SJCRH30 (cell line): ENCODE measurements around the gene SPECC1. TPM values are rescaled to one million over a fixed set of nuclear protein-coding genes. Genes with fewer than 3 reads are reported as not detected.
"Not testable (repeated sequence)": the region's sequence is repeated elsewhere in the genome, so short reads cannot be mapped to it uniquely, and the experiment has no call there.

Experiments used
- DNase-seq, 2 experiments: peaks; one replicate each; pipeline ENCODE4 v3.0.0-alpha.2; 2015 to 2020
- H3K27ac ChIP-seq: fragments of 250-450 bp; sonication (Bioruptor Pico); 2 replicates; pipeline ENCODE4 v1.5.1; 2020; ENCODE audit warnings: mild to moderate bottlenecking, moderate library complexity
- H3K27me3 ChIP-seq: fragments of 250-450 bp; sonication (Bioruptor Pico); 2 replicates; pipeline ENCODE4 v1.5.1; 2020; ENCODE audit warnings: mild to moderate bottlenecking, moderate library complexity
- H3K36me3 ChIP-seq: fragments of 250-450 bp; sonication (Bioruptor Pico); 2 replicates; pipeline ENCODE4 v1.5.1; 2020; ENCODE audit warnings: mild to moderate bottlenecking, moderate library complexity
- H3K4me1 ChIP-seq: fragments of 250-450 bp; sonication (Bioruptor Pico); 2 replicates; pipeline ENCODE4 v1.5.1; 2020; ENCODE audit warnings: mild to moderate bottlenecking, moderate library complexity
- H3K4me3 ChIP-seq: fragments of 250-450 bp; sonication (Bioruptor Pico); 2 replicates; pipeline ENCODE4 v1.5.1; 2020; ENCODE audit warnings: mild to moderate bottlenecking, moderate library complexity
- H3K9me3 ChIP-seq: fragments of 250-450 bp; sonication (Bioruptor Pico); replicated peaks from 2 replicates; pipeline ENCODE4 v1.5.1; 2020; ENCODE audit warnings: mild to moderate bottlenecking, moderate library complexity
- total RNA-seq: library from RNA; depleted of rRNA; stranded (reverse); fragments of >200 nt; shearing (Covaris generic); gene quantifications from 2 replicates; pipeline ENCODE4 v1.2.3, GENCODE V29; 2014

SPECC1 gene
- total RNA-seq, 1 experiment from 2014 or later, result 167 TPM

DNA sequence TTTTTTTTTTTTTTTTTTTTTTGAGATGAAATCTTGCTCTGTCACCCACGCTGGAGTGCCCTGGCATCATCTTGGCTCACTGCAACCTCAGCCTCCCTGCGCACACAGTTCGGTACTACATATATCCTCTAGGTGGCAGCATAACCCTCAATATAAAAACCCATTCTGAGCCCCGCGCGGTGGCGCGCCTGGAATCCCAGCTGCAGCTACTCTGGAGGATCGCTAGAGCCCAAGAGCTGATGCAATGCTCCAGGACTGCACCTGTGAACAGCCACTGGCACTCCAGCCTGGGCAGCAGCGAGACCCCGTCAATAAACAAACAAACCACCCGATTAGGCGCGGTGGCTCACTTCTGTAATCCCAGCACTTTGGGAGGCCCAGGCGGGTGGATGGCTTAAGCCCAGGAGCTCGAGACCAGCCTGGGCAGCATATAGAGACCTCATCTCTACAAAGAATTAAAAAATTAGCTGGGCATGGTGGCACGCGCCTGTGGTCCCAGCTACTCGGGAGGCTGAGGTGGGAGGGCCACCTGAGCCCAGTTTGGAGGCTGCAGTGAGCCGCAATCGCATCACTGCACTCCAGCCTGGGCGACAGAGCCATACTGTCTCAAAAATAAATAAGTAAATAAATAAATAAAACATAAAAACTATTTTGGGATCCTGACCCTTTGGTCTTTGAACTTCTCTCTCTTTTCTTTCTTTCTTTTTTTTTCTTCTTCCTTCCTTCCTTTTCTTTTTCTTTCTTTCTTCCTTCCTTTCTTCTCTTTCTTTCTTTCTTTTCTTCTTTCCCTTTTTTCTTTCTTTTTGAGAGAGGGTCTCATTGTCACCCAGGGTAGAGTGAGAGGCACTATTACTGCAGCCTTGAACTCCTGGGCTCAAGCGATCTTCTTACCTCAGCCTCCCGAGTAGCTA, 16.1 kb upstream of the SPECC1 start:
- Histone ChIP-seq H3K4me1 (peaks cover 17% of the 10 kb centered on the region), H3K27ac (peak overlapping the region; percentile 9; the same call in 1 of the 2 replicates), H3K4me3 (no peak overlapping the region), H3K9me3 (no peaks in the 10 kb centered on the region), H3K27me3 (no peaks in the 10 kb centered on the region), H3K36me3 (no peaks in the 10 kb centered on the region)
- DNase-seq, result peak; percentile 99 to 100

DNA sequence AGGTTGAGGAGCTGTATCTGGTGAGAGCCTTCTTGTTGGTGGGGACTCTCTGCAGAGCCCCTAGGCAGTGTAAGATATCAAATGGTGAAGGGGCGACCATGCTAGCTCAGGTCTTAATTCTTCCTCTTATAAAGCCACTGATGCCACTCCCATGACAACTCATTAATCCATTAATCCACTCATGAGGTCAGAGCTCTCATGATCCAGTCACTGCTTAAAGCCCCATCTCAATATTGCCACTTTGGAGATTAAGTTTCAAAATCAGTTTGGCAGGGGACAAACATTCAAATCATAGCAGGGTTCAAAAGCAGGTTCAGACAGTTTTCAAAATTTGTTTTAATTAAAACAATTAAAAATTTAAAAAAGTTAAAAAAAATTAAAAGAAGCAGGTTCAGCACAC, 13.1 kb upstream of the SPECC1 start:
- Histone ChIP-seq H3K27me3 (no peaks in the 10 kb centered on the region), H3K4me1 (peaks cover 17% of the 10 kb centered on the region), H3K36me3 (no peaks in the 10 kb centered on the region), H3K27ac (no peak overlapping the region), H3K4me3 (no peak overlapping the region), H3K9me3 (no peaks in the 10 kb centered on the region)
- peak in 1 of 2 experiments; percentile 57 for DNase-seq

DNA sequence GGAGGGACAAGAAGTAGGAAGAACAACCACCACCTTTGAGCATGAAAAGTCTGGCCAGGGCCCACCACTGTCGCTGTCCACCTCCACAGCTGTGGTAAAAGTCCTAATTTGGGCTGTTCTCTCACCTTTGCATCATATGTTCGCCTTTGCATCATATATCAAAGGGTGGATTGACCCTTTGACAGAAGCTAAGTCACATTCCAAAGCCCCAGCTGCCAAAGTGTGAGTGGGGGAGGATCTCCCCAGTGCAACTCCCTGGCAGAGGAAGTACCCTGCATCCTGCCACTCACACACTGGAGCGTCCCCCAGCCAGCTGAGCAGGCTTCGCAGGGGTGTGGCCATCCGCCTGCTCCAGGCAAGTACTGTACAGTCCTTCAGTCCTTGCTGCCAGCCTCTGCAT, 12.7 kb upstream of the SPECC1 start:
- Histone ChIP-seq H3K36me3 (no peaks in the 10 kb centered on the region), H3K27ac (no peak overlapping the region), H3K9me3 (no peaks in the 10 kb centered on the region), H3K4me3 (no peak overlapping the region), H3K27me3 (no peaks in the 10 kb centered on the region), H3K4me1 (peaks cover 17% of the 10 kb centered on the region)
- DNase-seq, result peak; percentile 94 to 95

DNA sequence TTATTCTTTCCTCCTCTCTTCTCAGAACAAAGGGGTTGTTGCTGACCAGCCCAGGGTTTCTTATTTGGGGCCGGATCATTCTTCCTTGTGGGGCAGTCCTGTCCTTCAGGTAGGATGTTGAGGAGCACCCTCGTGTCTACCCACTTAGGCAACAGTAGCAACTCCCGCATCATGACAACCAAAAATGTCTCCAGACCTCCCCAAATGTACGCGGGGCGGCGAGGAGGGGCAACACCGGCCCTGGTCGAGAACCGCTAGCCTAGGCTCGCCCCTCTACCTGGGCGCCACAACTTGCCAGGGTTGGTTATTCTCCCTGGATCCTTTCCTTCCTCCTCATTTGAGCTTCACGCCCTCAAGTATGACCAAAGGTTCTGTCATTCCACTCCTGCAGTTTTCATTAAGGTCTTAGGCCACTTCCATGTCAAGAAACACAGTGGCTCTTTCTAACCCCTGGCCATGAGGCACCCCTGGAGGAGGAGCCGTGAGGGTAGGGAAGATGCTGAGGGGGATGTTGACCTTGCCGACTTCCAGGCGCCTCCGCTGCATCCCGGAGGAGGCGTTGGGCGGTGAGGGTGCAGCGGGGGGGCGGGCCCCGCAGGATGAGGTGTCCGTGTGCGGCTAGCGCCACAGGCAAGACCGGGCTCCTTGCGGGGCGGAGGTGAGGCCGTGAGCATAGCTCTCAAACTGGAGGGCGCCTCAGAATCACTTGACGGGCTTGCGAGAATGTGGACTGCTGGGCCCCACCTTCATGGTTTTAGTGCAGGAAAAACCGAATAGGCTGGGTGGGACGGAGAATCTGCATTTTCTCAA, 712 bp upstream of the SPECC1 start:
- Histone ChIP-seq H3K27me3 (peaks cover 63% of the 10 kb centered on the region), H3K9me3 (no peaks in the 10 kb centered on the region), H3K4me3 (peak overlapping the region; percentile 48), H3K27ac (no peak overlapping the region), H3K36me3 (no peaks in the 10 kb centered on the region), H3K4me1 (peaks cover 5% of the 10 kb centered on the region; the same call in 1 of the 2 replicates)
- no peak for DNase-seq

DNA sequence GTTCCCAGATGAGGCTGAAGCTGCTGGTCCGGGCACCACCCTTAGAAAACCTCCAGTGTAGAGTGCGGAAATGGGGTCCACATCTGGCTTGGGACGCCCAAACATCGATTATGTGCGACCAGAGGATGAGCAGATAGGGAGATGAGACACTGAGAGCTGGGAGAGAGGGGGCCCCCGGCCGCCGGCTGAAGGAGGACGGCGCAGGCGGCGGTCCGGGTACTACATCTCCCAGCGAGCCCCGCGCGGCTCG, 182 bp upstream of the SPECC1 start:
- Histone ChIP-seq H3K9me3 (0 out of 2 replicates have a peak, but pooled peaks cover 2% of the 10 kb centered on the region), H3K4me1 (peaks cover 5% of the 10 kb centered on the region; the same call in 1 of the 2 replicates), H3K4me3 (peak overlapping the region; percentile 48), H3K27me3 (peaks cover 63% of the 10 kb centered on the region), H3K27ac (no peak overlapping the region), H3K36me3 (no peaks in the 10 kb centered on the region)
- DNase-seq, result no peak

DNA sequence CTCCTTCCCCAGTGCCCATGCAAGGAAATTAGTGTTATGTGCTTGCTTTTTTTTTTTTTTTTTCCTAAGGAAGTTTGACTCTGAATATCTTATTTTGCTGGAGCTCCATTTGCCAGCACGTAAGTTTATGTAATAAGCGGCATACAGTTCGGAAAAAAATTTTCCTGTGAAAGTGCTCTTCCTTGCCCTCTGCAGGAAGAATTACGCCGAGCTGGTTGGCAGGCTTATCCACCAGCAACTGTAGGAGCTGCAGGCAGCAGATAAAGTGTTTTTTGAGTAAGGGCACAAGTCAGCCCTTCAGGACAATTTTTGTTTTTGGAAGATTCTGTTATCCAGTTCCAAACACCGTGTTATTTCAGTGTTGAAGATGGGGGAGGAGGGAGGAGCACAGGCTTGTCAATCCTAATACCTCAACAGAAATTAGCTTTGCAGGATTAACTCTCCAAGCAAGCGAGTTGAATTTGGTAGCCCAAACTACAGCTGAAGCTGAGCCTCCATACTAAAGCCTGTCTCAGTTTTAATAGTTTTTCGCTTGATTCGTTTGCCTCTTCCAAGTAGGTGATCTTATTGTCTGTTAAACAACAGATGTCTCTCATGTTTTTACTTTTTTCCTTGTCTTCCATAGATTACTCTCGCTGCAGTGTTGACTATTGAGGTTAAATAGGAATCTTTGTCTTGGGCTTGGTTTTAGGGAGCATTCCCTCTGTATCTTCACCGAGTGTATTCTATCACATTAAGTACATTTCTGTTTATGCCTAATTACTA, 1.1 kb downstream of the SPECC1 start:
- peak; percentile 50 to 67 for DNase-seq
- Histone ChIP-seq H3K9me3 (0 out of 2 replicates have a peak, but pooled peaks cover 2% of the 10 kb centered on the region), H3K4me1 (peaks cover 5% of the 10 kb centered on the region; the same call in 1 of the 2 replicates), H3K27ac (no peak overlapping the region), H3K4me3 (peak overlapping the region; percentile 48), H3K27me3 (peaks cover 52% of the 10 kb centered on the region), H3K36me3 (no peaks in the 10 kb centered on the region)

DNA sequence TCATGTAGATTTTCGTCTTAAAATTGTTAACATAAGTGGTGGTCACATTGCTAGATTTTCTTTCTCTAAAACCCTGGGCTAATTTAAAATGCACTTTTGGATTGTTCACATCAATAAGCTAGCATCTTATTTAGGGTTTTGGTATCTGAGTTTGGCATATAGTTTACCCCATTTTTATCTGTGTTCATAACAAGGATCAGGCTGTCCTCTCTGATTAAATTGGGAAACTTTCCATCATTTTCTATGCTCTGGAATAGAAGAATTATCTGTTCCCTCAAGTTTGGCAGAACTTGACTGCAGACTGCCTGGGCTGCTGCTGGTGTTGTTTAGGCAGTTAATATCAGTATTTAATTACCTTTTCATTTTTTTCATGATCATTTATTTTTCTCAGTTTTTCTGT, 1.8 kb downstream of the SPECC1 start:
- 0 out of 2 replicates have a peak, but pooled peaks cover 2% of the 10 kb centered on the region for H3K9me3 ChIP-seq
- H3K27me3 ChIP-seq, result peaks cover 45% of the 10 kb centered on the region
- no peak overlapping the region for H3K4me3 ChIP-seq
- no peaks in the 10 kb centered on the region for H3K36me3 ChIP-seq
- no peak overlapping the region for H3K27ac ChIP-seq
- no peak for DNase-seq
- peaks cover 5% of the 10 kb centered on the region; the same call in 1 of the 2 replicates for H3K4me1 ChIP-seq

DNA sequence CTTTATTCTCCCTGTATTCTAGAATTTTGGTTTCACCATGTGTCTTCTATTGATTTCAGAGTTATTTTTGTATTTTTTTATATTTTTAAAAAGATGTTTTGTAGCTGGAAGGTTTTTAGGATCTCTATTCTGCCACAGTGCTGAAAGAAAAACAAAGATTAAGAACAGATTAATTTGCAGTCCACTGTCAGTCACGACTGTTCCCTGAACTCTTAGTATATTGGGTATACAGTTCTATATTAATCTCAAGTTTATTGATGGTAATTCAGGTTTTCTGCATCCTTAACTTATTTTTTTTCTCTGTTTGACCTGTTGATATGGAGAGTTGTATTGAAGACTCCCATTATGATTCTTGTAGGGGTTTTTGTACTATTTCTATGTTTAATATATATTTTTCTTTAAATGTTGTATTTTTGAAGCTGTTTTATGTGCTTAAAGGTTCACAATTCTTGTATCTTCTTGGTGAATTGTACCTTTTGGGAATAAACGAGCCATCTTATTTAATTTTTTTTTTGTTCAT, 2.9 kb downstream of the SPECC1 start:
- no peak overlapping the region for H3K27ac ChIP-seq
- H3K27me3 ChIP-seq, result peaks cover 34% of the 10 kb centered on the region
- peaks cover 5% of the 10 kb centered on the region; the same call in 1 of the 2 replicates for H3K4me1 ChIP-seq
- H3K4me3 ChIP-seq, result no peak overlapping the region
- H3K36me3 ChIP-seq, result no peaks in the 10 kb centered on the region
- H3K9me3 ChIP-seq, result 0 out of 2 replicates have a peak, but pooled peaks cover 4% of the 10 kb centered on the region
- DNase-seq, result no peak

DNA sequence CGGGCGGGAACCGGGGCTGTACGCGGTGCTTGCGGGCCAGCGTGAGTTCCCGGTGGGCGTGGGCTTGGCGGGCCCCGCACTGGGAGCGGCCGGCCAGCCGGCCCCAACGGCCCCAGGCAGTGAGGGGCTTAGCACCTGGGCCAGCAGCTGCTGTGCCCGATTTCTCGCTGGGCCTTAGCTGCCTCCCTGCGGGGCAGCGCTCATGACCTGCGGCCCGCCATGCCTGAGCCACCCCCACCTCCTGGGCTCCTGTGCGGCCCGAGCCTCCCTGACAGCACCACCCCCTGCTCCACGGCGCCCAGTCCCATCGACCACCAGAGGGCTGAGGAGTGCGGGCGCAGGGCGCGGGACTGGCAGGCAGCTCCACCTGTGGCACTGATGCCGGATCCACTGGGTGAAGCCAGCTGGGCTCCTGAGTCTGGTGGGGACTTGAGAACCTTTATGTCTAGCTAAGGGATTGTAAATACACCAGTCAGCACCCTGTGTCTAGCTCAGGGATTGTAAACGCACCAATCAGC, 7.4 kb downstream of the SPECC1 start:
- not testable (repeated sequence) for H3K36me3 ChIP-seq, H3K4me1 ChIP-seq, H3K27ac ChIP-seq, H3K9me3 ChIP-seq, DNase-seq, H3K4me3 ChIP-seq
- H3K27me3 ChIP-seq, result peaks cover 13% of the 10 kb centered on the region; the same call in 1 of the 2 replicates

DNA sequence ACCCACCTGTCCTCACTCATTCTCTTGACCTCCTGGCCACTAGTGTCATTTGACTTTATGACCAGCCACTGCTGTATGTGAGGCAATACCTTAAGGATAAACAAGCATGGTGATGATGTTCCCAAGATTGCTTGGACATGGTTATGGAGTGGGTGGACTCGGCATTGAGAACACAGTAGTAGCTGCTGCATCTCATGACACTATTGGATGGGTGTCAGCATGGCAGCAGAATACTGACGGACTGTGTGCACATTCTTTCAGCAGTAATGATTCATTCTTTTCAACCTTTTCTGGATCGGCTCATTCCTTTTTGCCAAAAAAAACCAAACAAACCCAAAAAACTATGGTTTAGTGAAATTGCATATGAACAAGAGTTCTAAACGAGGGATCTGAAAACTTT, 13.5 kb downstream of the SPECC1 start:
- Histone ChIP-seq H3K36me3 (no peaks in the 10 kb centered on the region), H3K4me1 (no peaks in the 10 kb centered on the region), H3K4me3 (no peak overlapping the region), H3K27me3 (peaks cover 10% of the 10 kb centered on the region; the same call in 1 of the 2 replicates), H3K27ac (no peak overlapping the region), H3K9me3 (no peaks in the 10 kb centered on the region)
- no peak for DNase-seq

DNA sequence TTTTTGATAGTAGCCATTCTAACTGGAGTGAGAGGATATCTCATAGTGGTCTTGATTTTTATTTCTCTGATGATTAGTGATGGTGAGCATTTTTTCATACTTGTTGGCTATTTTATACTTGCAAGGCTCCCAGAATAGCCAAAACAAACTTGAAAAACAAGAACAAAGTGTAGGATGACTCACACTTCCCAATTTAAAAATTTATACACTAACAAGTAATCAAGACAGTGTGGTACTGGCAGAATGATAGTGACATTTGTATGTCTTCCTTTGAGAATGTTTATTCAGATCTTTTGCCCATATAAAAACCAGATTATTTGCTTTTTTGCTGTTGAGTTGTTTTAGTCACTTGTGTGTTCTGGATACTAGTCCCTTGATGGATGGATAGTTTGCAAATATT, 17.8 kb downstream of the SPECC1 start:
- H3K27me3 ChIP-seq, result peaks cover 17% of the 10 kb centered on the region
- H3K4me3 ChIP-seq, result no peak overlapping the region
- H3K4me1 ChIP-seq, result no peaks in the 10 kb centered on the region
- no peak for DNase-seq
- no peak overlapping the region for H3K27ac ChIP-seq
- H3K36me3 ChIP-seq, result no peaks in the 10 kb centered on the region
- H3K9me3 ChIP-seq, result no peaks in the 10 kb centered on the region

DNA sequence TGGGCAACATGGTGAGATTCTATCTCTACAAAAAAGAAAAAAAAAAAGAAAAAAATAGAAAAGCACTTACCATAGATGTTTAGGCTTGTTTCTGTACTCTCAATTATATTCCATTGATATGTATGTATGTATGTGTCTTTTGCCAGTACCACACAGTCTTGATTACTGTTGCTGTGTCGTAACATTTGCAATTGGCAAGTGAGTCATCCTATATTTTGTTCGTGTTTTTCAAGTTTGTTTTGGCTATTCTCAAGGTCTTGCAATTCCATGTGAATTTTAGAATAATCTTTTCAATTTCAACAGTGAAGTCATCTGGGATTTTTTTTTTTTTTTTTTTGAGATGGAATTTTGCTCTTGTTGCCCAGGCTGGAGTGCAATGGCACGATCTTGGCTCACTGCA, 19.3 kb downstream of the SPECC1 start:
- no peaks in the 10 kb centered on the region for H3K9me3 ChIP-seq
- H3K36me3 ChIP-seq, result no peaks in the 10 kb centered on the region
- peaks cover 11% of the 10 kb centered on the region; the same call in 1 of the 2 replicates for H3K27me3 ChIP-seq
- H3K4me3 ChIP-seq, result no peak overlapping the region
- no peak overlapping the region for H3K27ac ChIP-seq
- H3K4me1 ChIP-seq, result no peaks in the 10 kb centered on the region
- DNase-seq, result no peak

DNA sequence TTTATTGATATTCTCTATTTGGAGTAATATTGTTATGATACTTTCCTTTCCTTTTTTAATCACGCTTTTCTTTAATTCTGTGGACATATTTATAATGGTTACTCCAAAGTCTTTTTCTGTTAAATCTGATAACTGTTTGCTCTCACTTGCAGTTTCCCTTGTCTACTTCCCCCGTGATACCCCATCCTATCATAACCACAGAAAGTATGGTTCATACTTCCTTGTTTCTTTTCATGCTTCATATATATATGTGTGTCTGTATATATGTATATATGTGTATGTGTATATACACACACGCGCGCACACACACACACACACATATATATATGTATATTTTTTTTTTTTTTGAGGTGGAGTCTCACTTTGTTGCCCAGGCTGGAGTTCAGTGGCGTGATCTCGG, 23.5 kb downstream of the SPECC1 start:
- Histone ChIP-seq H3K27me3 (peaks cover 18% of the 10 kb centered on the region), H3K36me3 (no peaks in the 10 kb centered on the region), H3K4me1 (no peaks in the 10 kb centered on the region), H3K27ac (no peak overlapping the region), H3K4me3 (no peak overlapping the region), H3K9me3 (no peaks in the 10 kb centered on the region)
- no peak for DNase-seq

DNA sequence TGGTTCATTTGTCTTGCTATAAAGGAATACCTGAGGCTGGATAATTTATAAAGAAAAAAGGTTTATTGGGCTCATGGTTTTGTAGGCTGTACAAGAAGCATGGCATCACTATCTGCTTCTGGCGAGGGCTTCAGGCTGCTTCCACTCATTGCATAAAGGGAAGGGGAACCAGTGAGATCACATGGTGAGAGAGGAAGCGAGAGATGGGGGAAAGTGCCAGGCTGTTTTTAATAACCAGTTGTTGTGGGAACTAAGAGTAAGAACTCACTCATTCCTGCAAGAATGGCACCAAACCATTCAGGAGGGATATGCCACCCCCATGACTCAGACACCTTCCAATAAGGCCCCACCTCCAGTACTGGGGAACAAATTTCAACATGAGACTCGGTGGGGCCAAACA, 24.3 kb downstream of the SPECC1 start:
- Histone ChIP-seq H3K27ac (no peak overlapping the region), H3K27me3 (peaks cover 23% of the 10 kb centered on the region), H3K9me3 (no peaks in the 10 kb centered on the region), H3K4me1 (no peaks in the 10 kb centered on the region), H3K36me3 (no peaks in the 10 kb centered on the region), H3K4me3 (no peak overlapping the region)
- DNase-seq, result no peak
